Prostate gland (tissue), 2 donors: ENCODE data around the gene APBA2.

Experiments used
- POLR2A ChIP-seq: fragments of 450-650 bp; IDR thresholded peaks from one replicate; pipeline ENCODE4 v1.6.1; 2016; ENCODE audit warnings: antibody characterized with exemption, mild to moderate bottlenecking
- POLR2AphosphoS5 ChIP-seq: sonication (generic); formaldehyde crosslinking; IDR thresholded peaks from one replicate; pipeline ENCODE4 v1.6.1; 2017; ENCODE audit warnings: antibody characterized with exemption
- TF ChIP-seq, protein P1 (sequence below), 4 experiments: fragments of 200-600 bp in 2 of 4; fragments of 450-650 bp in 2 of 4; sonication (generic) in 2 of 4; IDR thresholded peaks; 1 replicate in 3 of 4; 2 replicates in 1 of 4; pipeline ENCODE4 v1.5.1; 2016 to 2019; ENCODE audit warnings: antibody characterized with exemption in 4 of 4, mild to moderate bottlenecking in 2 of 4, moderate library complexity in 2 of 4

DNA sequence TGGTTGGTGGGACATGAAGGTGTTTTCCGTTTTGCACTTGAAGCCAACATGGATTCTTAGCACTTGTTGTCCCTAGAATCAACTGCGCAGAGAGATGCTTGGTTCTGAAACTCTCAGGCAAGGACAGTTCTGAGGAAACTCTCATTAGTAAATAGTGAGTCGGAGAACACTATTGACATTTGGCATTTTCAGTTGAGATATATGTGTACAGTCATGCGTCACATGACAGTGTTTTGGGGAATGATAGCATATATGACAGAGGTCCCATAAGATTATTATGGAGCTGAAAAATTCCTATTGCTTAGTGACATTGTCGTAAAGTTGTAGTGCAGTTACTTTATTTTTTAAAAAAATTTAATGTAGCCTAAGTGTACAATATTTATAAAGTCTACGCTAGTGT, 5.8 kb downstream of the APBA2 start:
- TF ChIP-seq, protein P1, sequence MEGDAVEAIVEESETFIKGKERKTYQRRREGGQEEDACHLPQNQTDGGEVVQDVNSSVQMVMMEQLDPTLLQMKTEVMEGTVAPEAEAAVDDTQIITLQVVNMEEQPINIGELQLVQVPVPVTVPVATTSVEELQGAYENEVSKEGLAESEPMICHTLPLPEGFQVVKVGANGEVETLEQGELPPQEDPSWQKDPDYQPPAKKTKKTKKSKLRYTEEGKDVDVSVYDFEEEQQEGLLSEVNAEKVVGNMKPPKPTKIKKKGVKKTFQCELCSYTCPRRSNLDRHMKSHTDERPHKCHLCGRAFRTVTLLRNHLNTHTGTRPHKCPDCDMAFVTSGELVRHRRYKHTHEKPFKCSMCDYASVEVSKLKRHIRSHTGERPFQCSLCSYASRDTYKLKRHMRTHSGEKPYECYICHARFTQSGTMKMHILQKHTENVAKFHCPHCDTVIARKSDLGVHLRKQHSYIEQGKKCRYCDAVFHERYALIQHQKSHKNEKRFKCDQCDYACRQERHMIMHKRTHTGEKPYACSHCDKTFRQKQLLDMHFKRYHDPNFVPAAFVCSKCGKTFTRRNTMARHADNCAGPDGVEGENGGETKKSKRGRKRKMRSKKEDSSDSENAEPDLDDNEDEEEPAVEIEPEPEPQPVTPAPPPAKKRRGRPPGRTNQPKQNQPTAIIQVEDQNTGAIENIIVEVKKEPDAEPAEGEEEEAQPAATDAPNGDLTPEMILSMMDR (IDR thresholded peaks at IDR 0.05): no peak
- no peak for TF ChIP-seq POLR2AphosphoS5
- TF ChIP-seq POLR2A: no peak
